A549 (cell line): ENCODE data around the gene MTERF1. TPM values are rescaled to one million over a fixed set of nuclear protein-coding genes. Genes with fewer than 3 reads are reported as not detected.
"Not testable (repeated sequence)": the region's sequence is repeated elsewhere in the genome, so short reads cannot be mapped to it uniquely, and the experiment has no call there.

Source experiments
- ATAC-seq, 2 experiments: fragments of 200-7000 bp in 1 of 2; fragments of >200 bp in 1 of 2; cut with Nextera tagmentation in 1 of 2; cut with Tn5 transposase in 1 of 2; 3 replicates each; pipeline versions ENCODE4 v1.8.0 to v1.9.1; 2018 to 2020; ENCODE audit warnings: mild to moderate bottlenecking in 1 of 2, moderate library complexity in 1 of 2
- CTCF ChIA-PET: fragments of 300-600 bp; sonication (Branson Sonifier 250); formaldehyde crosslinking; extraction: SDS; loops from one replicate; lab custom pipeline; 2021; ENCODE audit warnings: antibody characterized with exemption, inconsistent platforms; lab: Yijun Ruan, JAX
- POLR2A ChIA-PET: fragments of 350-600 bp; formaldehyde crosslinking; extraction: SDS; loops from one replicate; lab custom pipeline; 2021; ENCODE audit warnings: antibody characterized with exemption, inconsistent platforms; lab: Yijun Ruan, JAX
- DNase-seq, 2 experiments: peaks; one replicate each; pipeline versions ENCODE4 v3.0.0 to v3.0.0-alpha.2; 2011 to 2016; ENCODE audit warnings: low read depth in 1 of 2, low spot score in 1 of 2
- FAIRE-seq: peaks from 2 replicates; lab custom pipeline; 2011; peaks lifted over from hg19 to GRCh38; lab: Jason Lieb, UNC
- H3K27ac ChIP-seq, 2 experiments: fragments of >200 bp; sonication (Bioruptor Twin); formaldehyde crosslinking; 3 replicates each; pipeline ENCODE4 v1.5.1; 2016 to 2017
- H3K4me1 ChIP-seq: fragments of >200 bp; sonication (Bioruptor Twin); formaldehyde crosslinking; 3 replicates; pipeline ENCODE4 v1.6.1; 2016
- H3K4me2 ChIP-seq: fragments of >200 bp; sonication (Bioruptor Twin); formaldehyde crosslinking; 3 replicates; pipeline ENCODE4 v1.6.1; 2016
- H3K4me3 ChIP-seq: fragments of >200 bp; sonication (Bioruptor Twin); formaldehyde crosslinking; 3 replicates; pipeline ENCODE4 v1.5.1; 2016
- H3K9me3 ChIP-seq: fragments of >200 bp; sonication (Bioruptor Twin); formaldehyde crosslinking; 3 replicates; pipeline ENCODE4 v1.6.1; 2016
- FOSL2 ChIP-seq, 2 experiments: fragments of 450-650 bp in 1 of 2; fragments of >200 bp in 1 of 2; sonication (Bioruptor Twin) in 1 of 2; formaldehyde crosslinking; IDR thresholded peaks; 2 replicates each; pipeline versions ENCODE4 v1.5.0 to v1.6.1; 2016 to 2020; ENCODE audit warnings: mild to moderate bottlenecking in 1 of 2, moderate library complexity in 1 of 2
- HOXA7 ChIP-seq: fragments of 250-450 bp; sonication (Bioruptor Pico); IDR thresholded peaks from 2 replicates; pipeline ENCODE4 v1.5.0; 2020; ENCODE audit warnings: mild to moderate bottlenecking, moderate library complexity
- MAX ChIP-seq: IDR thresholded peaks from 2 replicates; pipeline ENCODE4 v1.6.1; 2012
- NFE2L2 ChIP-seq: fragments of 150-350 bp; conservative IDR thresholded peaks from 2 replicates; pipeline ENCODE4 v1.6.1; 2014; ENCODE audit warnings: low read length
- NR3C1 ChIP-seq: fragments of >200 bp; sonication (Bioruptor Twin); formaldehyde crosslinking; IDR thresholded peaks from 3 replicates; pipeline ENCODE4 v1.6.1; 2017
- RAD21 ChIP-seq, 2 experiments: fragments of >200 bp in 1 of 2; sonication (Bioruptor Twin) in 1 of 2; formaldehyde crosslinking in 1 of 2; IDR thresholded peaks in 1 of 2; conservative IDR thresholded peaks in 1 of 2; 2 replicates in 1 of 2; 3 replicates in 1 of 2; pipeline ENCODE4 v1.6.1; 2012 to 2018; ENCODE audit warnings: inconsistent platforms in 1 of 2
- RARB ChIP-seq: fragments of 250-450 bp; sonication (Bioruptor Pico); IDR thresholded peaks from 2 replicates; pipeline ENCODE4 v1.8.0; 2021; ENCODE audit warnings: mild to moderate bottlenecking, moderate library complexity
- SMC3 ChIP-seq: fragments of >200 bp; sonication (Bioruptor Twin); formaldehyde crosslinking; IDR thresholded peaks from 3 replicates; pipeline ENCODE4 v1.6.1; 2018; ENCODE audit warnings: inconsistent platforms
- USF2 ChIP-seq: fragments of 450-650 bp; IDR thresholded peaks from 2 replicates; pipeline ENCODE4 v1.6.1; 2014; ENCODE audit warnings: antibody characterized with exemption
- WGBS: methylation state at CpG from one replicate; pipeline ENCODE4 v1.1.6; 2017; ENCODE audit errors: missing lambda C conversion rate; 5-methylcytosine and 5-hydroxymethylcytosine counted together
- polyA plus RNA-seq, 4 experiments: library from polyadenylated mRNA; depleted of rRNA in 3 of 4; stranded (reverse); fragments of >200 nt; fragmentation: RNase III in 1 of 4; extraction: RNeasy Plus Mini Kit Qiagen cat#74134 plus additional on column Dnase treatment in 1 of 4; gene quantifications; 2 replicates in 3 of 4; 3 replicates in 1 of 4; pipeline ENCODE4 v1.2.3, GENCODE V29; 2011 to 2017
- TF ChIP-seq, protein P1 (sequence below): fragments of >200 bp; sonication (Bioruptor Twin); formaldehyde crosslinking; IDR thresholded peaks from 3 replicates; pipeline ENCODE4 v1.6.1; 2016

Gene MTERF1
- polyA plus RNA-seq, 2 of the 4 experiments (the other 2 are of a cell fraction), result 12.8 to 20.1 TPM

DNA sequence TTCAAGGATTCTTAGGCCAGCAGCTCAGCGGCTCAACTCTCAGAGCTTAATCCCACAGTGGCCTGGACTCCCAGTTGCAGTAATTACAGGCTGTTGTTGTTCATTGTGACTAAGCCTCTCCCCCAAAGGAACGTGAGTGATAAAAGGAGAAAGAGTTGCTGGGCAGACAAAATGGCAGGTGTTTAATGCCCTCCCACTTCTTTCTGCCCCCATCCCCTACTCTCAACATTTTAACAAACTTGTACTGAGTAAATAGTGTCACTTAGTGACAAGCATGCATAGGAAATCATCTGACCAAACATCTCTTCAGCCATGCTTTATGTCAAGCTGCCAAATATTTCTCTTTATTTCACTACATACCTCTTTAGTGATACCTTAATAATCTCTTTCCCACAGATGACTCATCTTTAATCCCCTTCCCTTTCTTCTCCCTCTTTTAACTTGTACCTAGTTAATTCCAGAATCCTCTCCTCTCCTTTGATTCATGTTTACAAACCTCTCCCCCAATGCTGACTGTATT, 12.4 kb upstream of the MTERF1 start:
- no peaks in the 10 kb centered on the region for H3K4me1 ChIP-seq
- TF ChIP-seq FOSL2 (IDR thresholded peaks at IDR 0.05) (no peak), FOSL2 (CRISPR knock-in tag; IDR thresholded peaks at IDR 0.05) (peak; percentile 19; the same call in 1 of the 2 replicates), NR3C1 (no peak)
- TF ChIP-seq, all 56 proteins: peak for 1
- ATAC-seq (no peak), FAIRE-seq (no peak), DNase-seq (no peak)
- no peak overlapping the region for H3K4me2 ChIP-seq
- H3K27ac ChIP-seq, result no peak overlapping the region
- H3K9me3 ChIP-seq, result no peaks in the 10 kb centered on the region
- no peak overlapping the region for H3K4me3 ChIP-seq
- CTCF ChIA-PET, result no interaction called here
- POLR2A ChIA-PET, result interaction anchor here (1.3 kb wide), 1 partner anchor 12 kb away, joined by 4 read pairs; no protein-coding TSS in a partner anchor
- WGBS, result 9% methylated on average over 2 of the region's 2 CpGs

DNA sequence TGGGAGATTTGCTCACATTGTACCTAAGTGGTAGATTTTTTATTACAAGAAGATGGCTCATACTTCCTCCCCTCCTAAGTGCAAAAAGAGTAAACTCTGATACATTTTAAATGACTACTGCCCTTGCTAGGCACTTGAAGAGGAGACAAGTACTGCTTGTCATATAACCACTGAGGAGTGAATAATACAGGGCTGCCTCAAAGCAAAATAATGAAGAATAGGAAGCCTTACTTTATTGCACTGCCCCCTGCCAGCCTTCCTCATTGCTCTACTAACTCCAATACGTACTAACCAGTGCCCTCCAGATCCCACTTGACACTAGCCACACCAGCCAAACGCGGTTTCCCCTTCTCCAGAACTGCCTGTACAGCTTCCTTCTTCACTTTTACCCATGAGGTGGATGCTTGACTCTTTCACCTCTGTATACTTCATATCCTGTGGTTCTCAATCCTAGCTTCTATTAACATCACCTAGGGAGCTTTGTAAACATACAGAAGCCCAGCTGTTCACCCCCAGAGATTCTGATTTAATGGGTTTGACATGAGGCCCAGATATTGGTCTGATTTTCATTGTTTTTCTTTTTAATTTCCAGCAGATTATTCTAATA, 11.7 kb upstream of the MTERF1 start:
- Histone ChIP-seq H3K4me3 (no peak overlapping the region), H3K4me2 (no peak overlapping the region), H3K4me1 (no peaks in the 10 kb centered on the region), H3K9me3 (no peaks in the 10 kb centered on the region), H3K27ac (no peak overlapping the region)
- POLR2A ChIA-PET, result interaction anchor here (1.3 kb wide), 1 partner anchor 11 kb away, joined by 4 read pairs; no protein-coding TSS in a partner anchor
- CTCF ChIA-PET, result interaction anchor here (3.0 kb wide), 1 partner anchor 11 kb away, joined by 24 read pairs; the partner anchor contains the start of gene MTERF1
- ATAC-seq, result no peak; a peak in 1 of 6 replicates
- FAIRE-seq, result no peak
- 46% methylated on average over 3 of the region's 3 CpGs for WGBS
- TF ChIP-seq RARB (no peak), NFE2L2 (no peak), MAX (no peak), USF2 (no peak), SMC3 (no peak), RAD21 (conservative IDR thresholded peaks at IDR 0.05 in 1 of 2, IDR thresholded peaks at IDR 0.05 in 1 of 2) (no peak), HOXA7 (CRISPR knock-in tag) (no peak)
- TF ChIP-seq, protein P1, sequence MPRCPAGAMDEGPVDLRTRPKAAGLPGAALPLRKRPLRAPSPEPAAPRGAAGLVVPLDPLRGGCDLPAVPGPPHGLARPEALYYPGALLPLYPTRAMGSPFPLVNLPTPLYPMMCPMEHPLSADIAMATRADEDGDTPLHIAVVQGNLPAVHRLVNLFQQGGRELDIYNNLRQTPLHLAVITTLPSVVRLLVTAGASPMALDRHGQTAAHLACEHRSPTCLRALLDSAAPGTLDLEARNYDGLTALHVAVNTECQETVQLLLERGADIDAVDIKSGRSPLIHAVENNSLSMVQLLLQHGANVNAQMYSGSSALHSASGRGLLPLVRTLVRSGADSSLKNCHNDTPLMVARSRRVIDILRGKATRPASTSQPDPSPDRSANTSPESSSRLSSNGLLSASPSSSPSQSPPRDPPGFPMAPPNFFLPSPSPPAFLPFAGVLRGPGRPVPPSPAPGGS, result no peak
- DNase-seq, result no peak

- H3K27ac ChIP-seq, FAIRE-seq, DNase-seq, H3K4me1 ChIP-seq, H3K4me3 ChIP-seq, POLR2A ChIA-PET, ATAC-seq, H3K4me2 ChIP-seq, CTCF ChIA-PET, H3K9me3 ChIP-seq: not testable (repeated sequence)
- 82% methylated on average over 23 of the region's 60 CpGs for WGBS
Observed at GRCh38 chr7:91888271-91889175, 8.0 kb upstream of the MTERF1 start.

DNA sequence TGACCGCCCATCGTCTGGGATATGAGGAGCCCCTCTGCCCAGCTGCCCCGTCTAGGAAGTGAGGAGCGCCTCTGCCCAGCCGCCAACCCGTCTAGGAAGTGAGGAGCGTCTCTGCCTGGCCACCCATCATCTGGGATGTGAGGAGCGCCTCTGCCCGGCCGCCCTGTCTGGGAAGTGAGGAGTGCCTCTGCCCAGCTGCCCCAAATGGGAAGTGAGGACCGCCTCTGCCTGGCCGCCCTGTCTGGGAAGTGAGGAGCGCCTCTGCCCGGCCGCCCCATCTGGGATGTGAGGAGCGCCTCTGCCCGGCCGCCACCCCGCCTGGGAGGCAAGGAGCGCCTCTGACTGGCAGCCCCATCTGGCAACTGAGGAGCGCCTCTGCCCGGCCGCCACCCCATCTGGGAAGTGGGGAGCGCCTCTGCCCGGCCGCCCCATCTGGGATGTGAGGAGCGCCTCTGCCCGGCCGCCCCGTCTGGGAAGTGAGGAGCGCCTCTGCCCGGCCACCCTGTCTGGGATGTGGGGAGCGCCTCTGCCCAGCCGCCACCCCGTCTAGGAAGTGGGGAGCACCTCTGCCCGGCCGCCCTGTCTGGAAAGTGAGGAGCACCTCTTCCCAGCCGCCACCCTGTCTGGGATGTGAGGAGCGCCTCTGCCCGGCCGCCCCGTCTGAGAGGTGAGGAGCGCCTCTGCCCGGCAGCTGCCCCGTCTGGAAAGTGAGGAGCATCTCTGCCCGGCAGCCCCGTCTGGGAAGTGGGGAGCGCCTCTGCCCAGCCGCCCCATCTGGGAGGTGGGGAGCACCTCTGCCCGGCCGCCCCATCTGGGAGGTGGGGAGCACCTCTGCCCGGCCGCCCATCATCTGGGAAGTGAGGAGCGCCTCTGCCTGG, 7.1 kb upstream of the MTERF1 start:
- H3K4me2 ChIP-seq, H3K4me1 ChIP-seq, CTCF ChIA-PET, H3K9me3 ChIP-seq, FAIRE-seq, POLR2A ChIA-PET, DNase-seq, H3K4me3 ChIP-seq, H3K27ac ChIP-seq, ATAC-seq: not testable (repeated sequence)
- 87% methylated on average over 6 of the region's 54 CpGs for WGBS
